Middle frontal gyrus (tissue), 1 donor: ENCODE results near the gene DCDC1.
"Not testable (repeated sequence)": the region's sequence is repeated elsewhere in the genome, so short reads cannot be mapped to it uniquely, and the experiment has no call there.

Experiments
- DNase-seq: peaks from one replicate; pipeline ENCODE4 v3.0.0-alpha.2; 2015; ENCODE audit warnings: low spot score; ENCODE audit errors: extremely low spot score

Gene DCDC1

GRCh38 chr11:30992513-30992849 is 377.1 kb downstream of the DCDC1 start:
- no peak for DNase-seq

DNA sequence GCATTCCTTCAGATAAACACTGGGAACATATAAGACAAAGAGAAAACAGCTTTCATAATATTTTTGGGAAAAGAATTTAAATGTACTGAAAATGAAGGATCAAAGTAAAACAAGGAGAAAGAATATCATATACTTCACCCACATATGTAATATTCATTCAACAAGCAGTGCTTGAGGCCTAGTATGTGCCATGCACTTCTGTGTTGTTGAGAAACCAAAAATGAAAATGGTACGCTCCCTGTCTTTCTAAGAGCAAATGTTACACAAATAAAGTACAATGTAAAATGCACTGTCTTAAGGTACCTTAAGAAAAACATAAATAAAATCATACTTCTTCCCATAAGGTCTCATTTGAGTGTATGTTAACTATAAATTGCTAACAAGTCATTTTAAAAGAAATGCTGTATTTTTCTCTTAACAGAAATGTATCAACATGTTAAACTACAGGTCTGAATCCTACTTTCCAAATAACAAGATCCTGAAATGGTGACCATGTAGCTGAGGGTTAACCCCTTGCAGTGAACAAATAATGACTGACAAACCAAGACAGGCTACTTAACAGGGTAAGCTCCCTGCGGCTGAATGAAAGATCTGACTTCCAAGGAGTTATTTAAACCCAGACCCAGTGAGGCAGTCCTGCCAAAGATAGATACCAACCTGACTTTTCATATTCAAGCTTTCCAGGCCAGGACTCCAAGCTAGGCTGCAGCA is 377.6 kb downstream of the DCDC1 start:
- DNase-seq = no peak

- DNase-seq = no peak
Observed at GRCh38 chr11:30991376-30991775, 378.2 kb downstream of the DCDC1 start.

DNA sequence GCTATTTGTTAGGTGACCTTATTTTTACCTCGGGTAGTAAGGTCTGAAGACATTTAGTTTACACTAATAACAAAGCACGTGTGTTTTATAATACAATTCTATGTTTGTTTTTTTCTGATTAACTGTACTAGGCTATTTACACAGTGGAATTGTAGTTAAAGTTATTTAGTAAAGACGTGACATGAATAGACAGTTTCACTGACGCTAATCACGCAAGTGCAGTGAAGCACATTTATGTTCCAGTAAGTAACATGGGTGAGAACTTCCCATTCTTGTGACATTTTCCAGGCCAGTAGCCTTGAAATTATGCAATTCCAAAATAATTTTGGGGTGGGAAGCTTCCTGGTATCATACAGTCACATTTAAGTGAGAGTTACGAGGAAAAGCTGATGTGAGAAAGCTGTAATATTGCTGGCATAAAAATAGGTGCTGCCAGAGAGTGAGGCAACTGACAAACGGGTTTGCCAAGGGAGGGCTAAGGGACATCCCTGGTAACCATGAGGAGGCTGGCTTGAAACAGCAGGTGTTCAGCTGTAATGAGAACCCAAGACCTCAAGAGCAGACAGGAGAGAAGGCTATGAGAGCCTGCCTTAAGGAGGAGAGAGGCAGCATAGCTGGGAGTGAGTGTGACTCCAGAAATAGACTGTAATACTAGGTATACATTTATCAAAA is 378.8 kb downstream of the DCDC1 start:
- DNase-seq = no peak

DNA sequence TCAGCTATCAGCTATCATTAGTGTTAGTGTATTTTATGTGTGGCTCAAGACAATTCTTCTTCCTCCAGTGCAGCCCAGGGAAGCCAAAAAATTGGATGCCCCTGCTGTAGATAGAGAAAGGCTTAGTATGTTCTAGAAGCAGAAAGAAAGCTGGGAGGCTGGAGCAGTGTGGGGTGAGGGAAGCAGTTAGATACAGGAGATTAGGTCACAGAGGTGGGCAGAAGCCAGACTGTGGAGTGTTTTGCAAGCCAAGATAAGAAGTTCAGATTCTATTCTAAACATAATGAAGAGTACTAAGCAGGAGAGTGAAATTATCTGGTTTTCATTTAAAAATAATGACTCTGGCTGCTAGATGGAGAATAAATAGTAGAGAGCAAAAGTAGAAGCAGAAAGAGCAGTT is 381.7 kb downstream of the DCDC1 start:
- DNase-seq = no peak

DNA sequence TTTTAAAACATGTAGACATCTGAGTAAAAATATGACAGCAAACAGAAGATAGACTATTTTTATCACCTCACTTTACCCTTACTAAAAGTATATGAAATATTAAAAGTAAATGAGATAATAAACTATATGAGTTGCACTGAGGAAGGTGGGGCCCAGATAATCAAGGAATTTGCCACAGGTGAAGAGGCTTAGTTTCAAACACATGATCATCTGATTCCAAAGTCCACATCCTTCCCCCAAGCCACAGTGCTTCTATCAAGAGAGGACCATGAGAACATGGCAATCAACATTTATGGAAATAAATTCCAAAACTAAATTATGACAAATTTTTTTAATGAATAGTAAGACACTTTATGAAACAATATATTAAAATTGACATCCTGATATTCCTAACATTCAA is 384.0 kb downstream of the DCDC1 start:
- DNase-seq = no peak

DNA sequence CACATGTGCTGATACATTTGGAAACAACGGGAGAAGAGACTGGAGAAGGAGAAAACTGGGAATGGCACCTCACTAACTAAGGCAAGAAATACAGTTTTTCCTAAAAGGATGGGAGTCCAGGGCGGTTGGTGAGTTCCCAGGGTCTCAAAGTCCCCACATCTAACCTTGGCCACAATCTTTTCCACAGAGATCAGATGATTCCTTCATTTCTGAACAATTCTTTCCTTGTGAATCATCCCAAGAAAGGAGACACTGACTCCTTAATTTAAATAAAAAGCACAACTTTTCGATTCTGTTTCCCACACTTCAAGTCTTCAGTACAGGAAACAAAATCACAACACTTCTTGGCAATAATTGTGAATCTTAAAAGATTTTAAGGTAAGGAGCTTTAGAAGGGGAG is 384.7 kb downstream of the DCDC1 start:
- no peak for DNase-seq

DNA sequence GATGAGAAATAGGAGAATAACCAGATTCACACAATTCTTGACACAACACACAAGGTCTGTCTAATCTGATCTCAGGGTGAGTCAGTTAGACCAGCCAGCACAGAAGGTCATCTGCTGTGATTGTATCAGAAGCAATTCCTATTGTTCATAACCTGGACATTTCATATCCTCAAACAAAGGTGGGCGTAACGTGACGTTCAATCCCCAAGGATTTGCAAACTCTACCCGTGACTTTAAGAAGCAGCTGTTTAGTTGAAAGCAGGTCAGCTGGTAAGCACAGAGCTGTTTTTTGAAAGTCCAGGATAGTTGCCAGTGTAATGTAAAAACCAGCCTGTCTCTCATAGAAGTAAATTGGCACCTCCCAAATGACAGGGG is 385.1 kb downstream of the DCDC1 start:
- DNase-seq = no peak

DNA sequence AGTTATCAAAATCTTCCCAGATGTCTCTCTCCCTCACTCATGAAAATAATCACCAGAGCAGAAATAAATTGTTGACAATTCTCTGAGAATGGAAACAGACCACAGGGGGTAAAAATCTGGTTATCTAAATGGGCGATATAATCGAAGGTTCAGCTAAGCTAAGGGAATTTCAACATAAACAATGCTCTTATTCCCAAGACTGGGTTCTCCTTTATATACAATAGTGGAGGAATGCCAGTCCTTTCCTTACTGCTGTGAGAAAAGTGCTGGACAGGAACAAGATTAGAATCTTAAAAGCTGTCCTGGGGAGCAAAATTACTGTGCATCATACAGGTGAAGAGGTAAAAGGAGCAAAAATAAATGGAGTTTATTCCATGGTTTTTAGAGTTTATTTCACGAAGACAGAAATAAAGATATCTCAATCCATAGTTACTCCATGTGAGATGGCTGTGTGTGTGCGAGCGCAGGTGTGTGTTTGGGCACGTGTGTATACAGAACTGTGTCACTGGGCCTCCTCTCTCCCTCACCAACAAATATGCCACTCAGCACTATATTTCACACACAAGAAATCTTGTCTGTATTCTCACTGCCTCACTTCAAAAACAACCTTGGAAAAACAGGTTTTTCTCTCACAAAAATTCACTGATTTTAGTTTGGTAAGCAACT is 385.6 kb downstream of the DCDC1 start:
- no peak for DNase-seq

DNA sequence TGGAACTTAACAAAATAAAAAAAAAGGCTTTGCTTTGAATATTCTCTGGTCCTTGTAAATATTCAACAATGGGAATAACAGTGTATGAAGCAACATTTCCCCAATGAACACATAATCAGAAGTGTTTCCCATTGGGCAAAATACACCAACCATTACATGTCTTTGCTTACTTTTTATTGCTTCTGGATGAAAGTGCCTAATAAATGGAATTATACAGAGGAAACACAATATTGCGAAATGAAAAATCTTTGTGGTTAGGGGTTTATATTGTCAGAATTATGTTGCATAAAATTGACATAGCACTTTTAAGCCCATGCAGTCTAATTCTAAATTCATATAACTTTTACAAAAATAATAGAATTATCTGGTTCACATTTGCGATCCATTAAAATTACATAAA is 386.4 kb downstream of the DCDC1 start:
- no peak for DNase-seq

DNA sequence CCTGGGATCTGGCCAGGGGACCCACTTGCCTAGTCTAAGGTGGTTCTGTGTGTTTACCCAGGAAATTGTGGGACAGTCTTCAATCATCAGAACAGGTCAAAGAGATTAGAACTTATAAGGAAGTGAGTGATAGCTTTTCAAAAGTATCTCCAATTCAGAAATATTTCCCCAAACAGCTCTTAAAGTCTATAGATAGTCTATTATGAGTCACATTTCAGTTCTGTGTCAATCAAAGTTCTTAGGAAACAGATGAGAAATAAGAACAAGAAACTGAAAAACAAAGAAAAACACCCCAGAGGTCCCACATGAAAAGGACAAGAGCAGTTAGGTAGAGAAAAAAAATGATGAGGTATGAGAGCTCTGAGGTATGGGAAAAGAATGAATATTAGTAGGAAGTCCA is 402.0 kb downstream of the DCDC1 start:
- DNase-seq = no peak

DNA sequence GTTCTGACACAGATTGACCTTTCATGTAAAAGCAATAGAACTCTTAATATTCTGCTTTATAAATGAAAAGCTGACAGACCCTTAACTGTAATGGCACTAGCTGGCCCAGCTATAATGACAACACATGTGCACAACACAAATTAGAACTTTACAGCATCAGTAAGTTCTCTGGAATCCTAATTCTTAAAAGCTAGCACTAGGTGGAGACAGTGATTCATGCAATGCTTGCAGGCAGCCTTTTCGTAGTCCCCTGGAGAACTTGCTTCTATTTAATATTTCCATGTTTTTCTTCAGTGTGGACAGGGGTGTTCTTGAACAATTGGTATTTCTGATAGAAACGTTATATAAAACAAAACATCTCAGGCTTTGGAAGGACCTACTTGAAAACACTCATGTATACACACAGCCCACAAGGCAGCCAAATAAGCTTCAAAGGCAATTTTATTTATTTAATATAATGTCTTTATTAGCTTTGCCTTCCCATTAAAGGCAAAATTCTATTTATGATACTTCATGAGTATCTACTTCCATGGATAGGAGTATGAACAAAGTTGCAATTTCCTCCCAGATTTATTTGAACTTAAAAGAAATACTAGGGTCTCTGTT is 409.0 kb downstream of the DCDC1 start:
- peak; percentile 25 for DNase-seq

DNA sequence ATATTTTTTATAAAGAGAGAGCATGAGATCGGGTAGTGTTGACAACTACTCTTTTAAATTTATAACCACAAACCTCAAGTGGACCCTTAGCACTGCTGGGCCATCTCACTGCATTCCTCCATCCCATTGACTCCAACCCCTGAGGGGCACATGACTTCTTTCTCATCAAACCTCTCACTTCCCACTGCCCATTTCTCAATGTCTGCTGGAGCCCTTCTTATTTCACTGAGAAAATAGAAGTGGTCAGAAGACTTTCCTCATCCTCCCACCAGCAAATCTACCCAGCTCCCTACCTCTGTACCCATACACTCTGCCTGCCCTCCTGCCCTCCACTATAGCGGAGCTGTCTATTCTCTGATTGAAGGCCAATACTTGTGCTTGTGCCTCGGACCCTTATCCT is 412.8 kb downstream of the DCDC1 start:
- DNase-seq = no peak

- no peak for DNase-seq
Observed at GRCh38 chr11:30949838-30950237, 419.7 kb downstream of the DCDC1 start.

- not testable (repeated sequence) for DNase-seq
Observed at GRCh38 chr11:30947715-30948114, 421.8 kb downstream of the DCDC1 start.

DNA sequence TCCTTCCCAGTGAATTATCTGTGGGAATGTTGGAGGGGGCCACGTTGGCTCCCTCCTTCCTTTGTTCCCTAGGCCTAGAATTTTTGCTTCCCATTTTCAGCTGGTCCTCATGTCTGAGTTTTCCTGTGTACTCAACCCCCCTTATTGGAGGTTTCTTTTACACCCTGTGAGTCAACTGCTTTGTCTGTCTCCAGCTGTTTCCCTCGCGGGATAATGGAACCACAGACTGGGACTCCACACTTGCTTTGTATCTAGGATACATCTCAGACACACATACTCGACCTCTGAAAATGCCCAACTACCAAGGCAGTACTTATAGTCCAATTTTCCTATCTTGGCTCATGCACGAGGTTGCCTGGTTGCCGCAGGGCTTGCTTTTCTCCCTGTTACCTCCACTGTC is 430.7 kb downstream of the DCDC1 start:
- DNase-seq = no peak

- no peak for DNase-seq
Observed at GRCh38 chr11:30938171-30938570, 431.4 kb downstream of the DCDC1 start.

DNA sequence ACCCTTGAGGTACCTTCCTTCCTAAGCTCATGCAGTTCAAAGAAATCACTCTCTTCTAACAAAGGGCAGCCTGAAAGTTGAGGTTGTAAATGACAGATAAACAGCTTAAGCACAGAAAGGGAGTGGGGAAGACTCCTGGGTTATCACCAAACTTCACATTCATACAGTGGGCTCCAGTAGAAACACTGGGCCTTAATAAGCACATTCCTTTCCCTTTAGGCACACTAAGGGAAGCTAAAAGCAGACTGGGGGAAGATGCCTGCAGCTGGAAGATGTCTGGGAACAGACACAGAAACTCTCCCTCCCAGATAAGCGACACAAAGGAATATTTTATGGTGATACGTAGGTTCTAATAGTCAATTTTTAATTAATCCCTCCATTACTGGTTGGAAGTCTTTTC is 433.0 kb downstream of the DCDC1 start:
- no peak for DNase-seq

DNA sequence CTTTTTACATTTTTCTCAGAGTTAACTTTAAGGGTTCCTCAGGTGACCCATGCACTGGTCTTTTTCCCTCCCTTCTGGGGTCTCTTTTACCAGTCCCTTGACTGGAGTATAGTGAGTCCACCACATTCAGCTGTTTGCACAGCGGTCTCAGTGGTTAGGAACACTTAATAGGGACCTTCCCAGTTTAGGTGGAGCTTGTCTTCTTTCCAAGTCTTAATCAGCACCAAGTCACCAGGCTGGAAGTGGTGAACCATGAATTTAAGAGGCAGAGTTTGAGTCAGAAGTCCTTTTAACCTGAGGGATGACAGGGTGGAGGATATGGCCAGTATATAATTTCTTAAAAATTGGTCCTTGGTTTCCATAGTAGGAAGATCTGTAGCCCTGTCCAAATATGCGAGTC is 433.7 kb downstream of the DCDC1 start:
- no peak for DNase-seq

- no peak for DNase-seq
Observed at GRCh38 chr11:30926130-30926529, 443.4 kb downstream of the DCDC1 start.

GRCh38 chr11:30921811-30922210 is 447.7 kb downstream of the DCDC1 start:
- DNase-seq = no peak

- no peak for DNase-seq
Observed at GRCh38 chr11:30919389-30920152, 450.0 kb downstream of the DCDC1 start.
